WI38 (cell line): ENCODE measurements around the gene ANTXRL.
"Not testable (repeated sequence)": the region's sequence is repeated elsewhere in the genome, so short reads cannot be mapped to it uniquely, and the experiment has no call there.

ENCODE experiments used
- H3K4me3 ChIP-seq: 2 replicates; pipeline ENCODE4 v1.5.1; 2011; ENCODE audit warnings: low read depth, mild to moderate bottlenecking, control low read depth, low read length
- TF ChIP-seq, protein P1 (sequence below): IDR thresholded peaks from 2 replicates; pipeline ENCODE4 v1.5.1; 2012; ENCODE audit warnings: low read depth, mild to moderate bottlenecking, control low read depth, low read length

Gene ANTXRL

DNA sequence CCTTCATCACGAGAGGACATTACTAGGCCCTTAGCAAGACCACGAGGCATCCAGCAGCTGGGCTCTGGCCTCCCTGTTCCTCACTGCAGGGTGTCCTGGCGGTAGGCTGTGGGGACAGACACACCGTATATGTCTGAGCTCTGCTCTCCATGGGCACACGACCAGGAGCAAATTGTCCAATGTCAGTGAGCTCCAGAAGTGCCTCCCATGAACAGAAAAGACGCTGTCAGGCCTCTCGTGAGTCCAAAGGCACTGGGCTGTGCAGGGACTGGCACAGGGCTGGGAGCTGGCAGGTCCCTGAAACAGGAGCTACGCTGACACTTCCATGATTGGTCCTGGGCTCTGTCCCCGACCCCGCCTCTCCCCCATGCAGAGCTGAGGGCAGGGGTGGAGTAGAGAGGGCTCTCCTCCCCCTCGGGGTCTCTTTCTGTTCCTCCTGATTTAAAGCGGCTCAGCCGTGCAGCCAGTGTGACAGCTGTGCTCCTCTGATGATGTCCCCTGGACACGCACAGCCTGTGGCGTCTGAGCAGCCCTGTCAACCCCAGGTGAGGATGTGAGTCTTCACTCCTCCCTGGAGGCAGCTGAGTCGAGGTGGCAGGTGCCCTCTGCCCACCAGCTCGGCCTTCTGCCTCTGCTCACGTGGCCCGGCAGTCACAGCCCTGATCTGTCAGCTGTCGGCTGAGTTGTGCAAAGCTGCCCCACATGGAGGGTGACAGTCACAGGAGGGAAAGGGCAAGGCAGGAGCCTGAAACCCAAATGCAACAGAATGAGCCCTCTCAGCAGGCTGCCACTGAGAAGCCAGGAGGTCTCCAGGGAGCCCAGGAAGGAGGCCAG, 13.0 kb downstream of the ANTXRL start:
- no peak overlapping the region for H3K4me3 ChIP-seq
- TF ChIP-seq, protein P1, sequence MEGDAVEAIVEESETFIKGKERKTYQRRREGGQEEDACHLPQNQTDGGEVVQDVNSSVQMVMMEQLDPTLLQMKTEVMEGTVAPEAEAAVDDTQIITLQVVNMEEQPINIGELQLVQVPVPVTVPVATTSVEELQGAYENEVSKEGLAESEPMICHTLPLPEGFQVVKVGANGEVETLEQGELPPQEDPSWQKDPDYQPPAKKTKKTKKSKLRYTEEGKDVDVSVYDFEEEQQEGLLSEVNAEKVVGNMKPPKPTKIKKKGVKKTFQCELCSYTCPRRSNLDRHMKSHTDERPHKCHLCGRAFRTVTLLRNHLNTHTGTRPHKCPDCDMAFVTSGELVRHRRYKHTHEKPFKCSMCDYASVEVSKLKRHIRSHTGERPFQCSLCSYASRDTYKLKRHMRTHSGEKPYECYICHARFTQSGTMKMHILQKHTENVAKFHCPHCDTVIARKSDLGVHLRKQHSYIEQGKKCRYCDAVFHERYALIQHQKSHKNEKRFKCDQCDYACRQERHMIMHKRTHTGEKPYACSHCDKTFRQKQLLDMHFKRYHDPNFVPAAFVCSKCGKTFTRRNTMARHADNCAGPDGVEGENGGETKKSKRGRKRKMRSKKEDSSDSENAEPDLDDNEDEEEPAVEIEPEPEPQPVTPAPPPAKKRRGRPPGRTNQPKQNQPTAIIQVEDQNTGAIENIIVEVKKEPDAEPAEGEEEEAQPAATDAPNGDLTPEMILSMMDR, result no peak

DNA sequence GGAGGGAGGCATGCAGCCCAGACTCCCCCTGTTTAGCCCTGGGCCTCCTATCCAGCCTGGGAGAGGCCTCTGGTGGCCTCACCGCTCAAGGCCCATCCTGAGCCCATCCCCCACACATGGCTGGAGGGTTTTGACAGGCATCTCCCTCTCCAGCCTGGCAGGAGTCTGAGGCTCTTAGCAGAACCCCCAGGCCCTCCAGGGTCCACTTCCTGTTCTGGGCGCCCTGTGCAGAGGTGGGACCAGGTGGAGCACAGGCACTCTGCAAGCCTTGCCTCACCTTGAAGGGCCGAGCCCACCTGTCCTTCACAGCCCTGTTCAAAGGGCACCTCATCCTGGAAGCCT, 13.5 kb downstream of the ANTXRL start:
- H3K4me3 ChIP-seq, result not testable (repeated sequence)

DNA sequence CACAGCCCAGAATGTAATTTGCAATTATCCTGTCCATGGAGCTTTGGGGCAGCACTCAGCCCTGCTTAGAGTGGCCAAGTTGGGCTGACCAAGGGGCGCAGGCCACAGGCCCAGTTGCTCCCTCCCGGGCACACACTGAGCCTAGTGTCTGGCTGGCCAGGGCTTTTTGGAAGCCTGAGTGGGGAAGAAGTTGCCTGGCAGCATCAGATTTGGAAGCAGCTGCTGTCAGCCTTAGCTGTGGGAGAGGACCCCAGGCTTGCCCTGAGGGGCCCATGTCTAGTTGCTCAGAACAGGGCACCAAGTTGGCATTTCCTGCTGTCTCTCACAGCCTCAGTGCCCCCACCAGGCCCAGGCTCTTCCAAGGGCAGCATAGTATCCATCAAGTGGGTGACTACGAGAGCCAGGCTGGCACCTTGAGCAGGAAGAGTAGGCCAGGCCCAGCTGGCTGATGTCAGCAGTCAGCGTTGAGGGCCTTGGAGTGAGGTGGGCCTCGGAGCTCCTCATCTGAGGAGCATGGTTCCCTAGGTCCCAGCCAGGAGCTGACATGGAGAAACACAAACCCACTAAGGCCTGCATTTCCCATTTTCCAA, 14.4 kb downstream of the ANTXRL start:
- TF ChIP-seq, protein P1, result no peak
- H3K4me3 ChIP-seq, result no peak overlapping the region

DNA sequence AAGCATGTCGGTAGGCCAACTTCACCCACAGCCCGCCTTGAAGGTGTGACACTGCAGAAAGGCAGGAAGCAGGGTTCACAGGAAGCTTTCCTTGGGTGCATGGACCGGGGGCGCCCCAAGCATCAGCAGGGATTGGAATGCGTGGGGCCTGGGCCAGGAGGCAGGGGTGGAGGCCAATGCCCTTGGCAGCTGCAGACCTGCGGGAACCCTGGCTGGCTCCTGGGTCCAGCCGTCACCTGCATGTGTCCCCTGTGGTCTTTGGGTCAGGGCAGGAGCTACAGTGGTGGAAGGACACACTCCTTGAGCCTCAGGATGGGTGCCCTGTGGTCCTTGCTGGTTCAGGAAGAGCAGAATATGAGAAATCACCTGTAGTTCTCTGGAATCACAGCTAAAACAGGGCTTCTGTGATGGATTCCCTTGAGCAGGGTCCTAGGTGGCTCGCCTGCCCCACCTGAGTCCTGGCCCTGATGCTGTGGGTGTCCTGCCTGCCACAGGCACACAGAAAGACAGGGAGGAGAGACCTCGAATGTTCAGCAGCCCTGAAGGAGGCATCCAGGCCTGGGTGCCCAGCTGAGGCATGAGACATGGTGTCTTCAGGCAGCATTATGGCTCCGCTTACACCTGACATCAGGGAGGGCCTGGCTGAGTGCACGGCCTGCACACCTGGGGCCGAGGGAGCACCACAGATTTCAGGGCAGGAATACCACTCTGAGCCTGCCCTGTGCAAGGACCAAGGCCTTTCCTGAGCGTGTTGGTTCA, 15.1 kb downstream of the ANTXRL start:
- no peak overlapping the region for H3K4me3 ChIP-seq
- TF ChIP-seq, protein P1, result no peak

DNA sequence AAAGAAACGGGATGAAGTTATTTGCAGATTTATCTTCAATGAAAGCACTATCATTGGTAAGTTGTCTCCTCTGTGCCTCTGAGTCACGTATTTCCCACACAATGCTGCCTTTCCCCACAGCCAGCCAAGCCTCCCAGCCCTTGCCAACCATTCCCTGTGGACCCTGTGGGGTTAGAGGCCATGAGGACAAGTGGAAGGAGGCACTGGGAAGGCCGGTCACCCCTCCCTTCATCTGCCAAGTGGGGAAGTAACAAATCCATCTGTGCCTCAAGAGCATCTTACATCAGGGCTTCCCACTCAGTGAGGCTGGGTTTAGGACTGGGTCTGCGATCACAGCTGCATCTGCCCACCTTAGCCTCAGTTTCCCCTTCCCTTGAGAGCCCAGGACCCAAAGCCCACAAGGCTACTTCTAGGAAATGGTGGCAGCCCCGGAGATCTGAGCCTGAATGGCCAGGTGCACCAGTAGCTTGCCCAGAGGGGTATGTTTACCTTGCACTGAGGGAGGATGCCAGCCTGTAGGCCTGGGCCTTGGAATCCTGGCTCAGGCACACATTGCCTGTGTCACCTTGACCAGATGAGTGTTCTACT, 16.1 kb downstream of the ANTXRL start:
- H3K4me3 ChIP-seq, result not testable (repeated sequence)

DNA sequence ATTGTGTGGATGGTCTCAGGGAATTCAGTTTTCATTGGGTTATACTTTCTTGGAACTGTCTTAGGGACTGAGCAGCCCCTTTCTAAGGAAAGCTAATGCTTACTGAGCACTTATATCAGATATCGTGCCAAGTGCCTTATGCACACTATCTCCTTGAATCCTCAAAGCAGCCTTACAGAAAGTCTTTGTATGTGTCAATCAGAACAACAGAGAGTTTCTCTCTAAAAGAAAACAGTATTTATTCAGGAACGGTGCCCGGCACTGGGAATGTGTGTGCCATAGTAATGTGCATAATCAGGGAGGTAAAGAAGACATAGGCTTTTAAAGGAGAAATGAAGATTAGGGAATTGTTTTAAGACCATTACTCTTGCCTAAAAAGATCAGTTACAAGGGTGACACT, 17.3 kb downstream of the ANTXRL start:
- TF ChIP-seq, protein P1, result no peak
- H3K4me3 ChIP-seq, result no peak overlapping the region

DNA sequence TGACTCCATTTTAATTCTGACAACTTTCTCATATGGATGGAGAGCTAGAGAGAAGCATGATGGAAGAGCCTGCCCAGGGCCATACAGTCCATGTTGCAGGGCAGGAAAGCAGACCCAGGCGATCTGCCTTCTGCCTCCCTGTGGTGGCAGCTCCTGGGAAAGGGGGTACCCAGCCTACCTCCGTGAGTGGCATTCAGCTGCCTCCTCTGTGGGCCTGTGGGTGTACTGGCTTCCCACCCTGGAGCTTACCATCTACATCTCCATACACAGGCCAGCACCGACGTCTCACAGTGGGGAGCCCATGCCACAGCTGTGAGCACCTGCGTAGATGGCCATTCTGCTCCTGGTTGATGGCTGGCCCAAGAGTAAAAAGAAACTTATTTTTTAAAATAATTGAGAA, 17.9 kb downstream of the ANTXRL start:
- not testable (repeated sequence) for H3K4me3 ChIP-seq

DNA sequence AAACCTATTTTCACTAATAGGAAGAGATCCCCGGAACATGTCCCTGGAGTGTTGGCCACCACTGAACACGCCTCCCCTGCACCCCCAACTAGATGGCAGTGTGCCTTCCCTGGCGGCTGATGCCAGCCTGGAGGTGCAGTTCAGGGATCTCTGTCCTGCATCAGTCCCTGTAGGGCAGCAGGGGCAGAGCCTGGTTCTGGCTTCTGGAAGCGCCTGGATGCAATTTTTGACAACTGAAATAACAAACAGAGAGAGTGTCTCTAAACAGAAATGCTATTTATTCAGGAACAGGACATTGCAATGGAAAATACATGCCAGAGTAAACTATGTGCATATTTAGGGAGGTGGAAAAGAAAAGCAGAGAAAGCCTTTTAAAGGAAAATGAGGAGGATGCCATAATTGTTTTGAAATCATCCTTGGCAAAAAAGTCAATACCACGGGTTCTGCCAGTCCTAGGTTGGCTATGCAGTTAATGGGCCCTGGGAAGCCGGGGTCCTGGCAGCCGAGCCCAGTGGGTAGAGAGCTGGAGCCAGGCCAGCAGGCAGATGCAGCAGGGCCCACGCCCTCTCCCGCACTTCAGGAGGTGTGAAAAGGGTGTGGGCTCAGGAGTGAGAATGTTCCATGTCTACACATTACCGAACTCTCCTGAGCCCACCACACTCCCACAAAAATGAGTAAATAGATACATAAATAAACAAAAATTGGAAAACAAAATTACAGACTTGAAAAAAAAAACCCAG, 18.5 kb downstream of the ANTXRL start:
- no peak overlapping the region for H3K4me3 ChIP-seq
- TF ChIP-seq, protein P1, result no peak
